DOHH2 (cell line): ENCODE measurements around the gene STAT5A.

ENCODE experiments used
- H3F3A ChIP-seq: fragments of 200-600 bp; sonication (generic), shearing (Covaris generic); 2 replicates; pipeline ENCODE4 v1.6.0; 2016; ENCODE audit warnings: antibody characterized with exemption, mild to moderate bottlenecking; ENCODE audit not compliant: control insufficient read depth, insufficient read depth
- H3K27ac ChIP-seq: fragments of 200-600 bp; sonication (generic); 2 replicates; pipeline ENCODE4 v1.5.1; 2014; ENCODE audit warnings: low read depth, mild to moderate bottlenecking, low read length, moderate library complexity
- H3K27me3 ChIP-seq: fragments of 200-600 bp; sonication (generic); 2 replicates; pipeline ENCODE4 v1.6.1; 2014; ENCODE audit warnings: mild to moderate bottlenecking, low read length, mixed read lengths; ENCODE audit not compliant: control insufficient read depth
- H3K36me3 ChIP-seq: fragments of 200-600 bp; sonication (generic); 2 replicates; pipeline ENCODE4 v1.6.1; 2014; ENCODE audit warnings: mild to moderate bottlenecking, low read length, moderate library complexity, mixed read lengths; ENCODE audit not compliant: control insufficient read depth
- H3K4me1 ChIP-seq: fragments of 200-600 bp; sonication (generic); 2 replicates; pipeline ENCODE4 v1.6.1; 2014; ENCODE audit warnings: mild to moderate bottlenecking, low read length, mixed read lengths; ENCODE audit not compliant: control insufficient read depth
- H3K4me2 ChIP-seq: fragments of 200-600 bp; sonication (generic); 2 replicates; pipeline ENCODE4 v1.6.0; 2014; ENCODE audit warnings: mild to moderate bottlenecking, low read length, moderate library complexity
- H3K4me3 ChIP-seq: fragments of 200-600 bp; sonication (generic); 2 replicates; pipeline ENCODE4 v1.5.1; 2014; ENCODE audit warnings: mild to moderate bottlenecking, low read length, mixed read lengths
- H3K79me2 ChIP-seq: fragments of 200-600 bp; sonication (generic); 2 replicates; pipeline ENCODE4 v1.6.1; 2014; ENCODE audit warnings: mild to moderate bottlenecking, low read length, mixed read lengths; ENCODE audit not compliant: control insufficient read depth
- H3K9me2 ChIP-seq: fragments of 200-600 bp; sonication (generic); replicated peaks from 2 replicates; pipeline ENCODE4 v1.6.1; 2014; ENCODE audit warnings: mild to moderate bottlenecking, low read length, mixed read lengths; ENCODE audit not compliant: control insufficient read depth
- H3K9me3 ChIP-seq: fragments of 200-600 bp; sonication (generic); 2 replicates; pipeline ENCODE4 v1.6.1; 2014; ENCODE audit warnings: antibody characterized with exemption, low read length, mixed read lengths; ENCODE audit not compliant: control insufficient read depth, insufficient read depth
- H4K20me1 ChIP-seq: fragments of 200-600 bp; sonication (generic); 2 replicates; pipeline ENCODE4 v1.6.0; 2014; ENCODE audit warnings: low read depth, mild to moderate bottlenecking, antibody characterized with exemption, low read length, moderate library complexity; ENCODE audit not compliant: control insufficient read depth, insufficient read depth
- CTCF ChIP-seq: fragments of 200-600 bp; sonication (generic); IDR thresholded peaks from one replicate; pipeline ENCODE4 v1.5.1; 2014; ENCODE audit warnings: antibody characterized with exemption, mild to moderate bottlenecking, low read depth, low read length; ENCODE audit not compliant: poor library complexity, severe bottlenecking
- EZH2phosphoT487 ChIP-seq: fragments of 200-600 bp; sonication (generic); IDR thresholded peaks from 2 replicates; pipeline ENCODE4 v1.6.1; 2017; ENCODE audit warnings: borderline replicate concordance, mild to moderate bottlenecking, antibody characterized with exemption, low read length, moderate library complexity, mixed read lengths

The STAT5A gene

GRCh38 chr17:42342242-42343008, 54.1 kb downstream of the STAT5A start:
- H3K4me1 ChIP-seq, result no peaks in the 10 kb centered on the region
- H3K9me3 ChIP-seq, result no peaks in the 10 kb centered on the region
- no peaks in the 10 kb centered on the region for H3K9me2 ChIP-seq
- H4K20me1 ChIP-seq, result no peaks in the 10 kb centered on the region
- H3K4me3 ChIP-seq, result no peak overlapping the region
- TF ChIP-seq CTCF (no peak), EZH2phosphoT487 (no peak)
- no peak overlapping the region for H3K4me2 ChIP-seq
- no peaks in the 10 kb centered on the region for H3K36me3 ChIP-seq
- H3K27me3 ChIP-seq, result no peaks in the 10 kb centered on the region
- no peak overlapping the region for H3K27ac ChIP-seq
- no peaks in the 10 kb centered on the region for H3F3A ChIP-seq
- no peaks in the 10 kb centered on the region for H3K79me2 ChIP-seq

- H3K4me2 ChIP-seq, result no peak overlapping the region
- no peaks in the 10 kb centered on the region for H3K9me3 ChIP-seq
- no peak overlapping the region for H3K27ac ChIP-seq
- H3K27me3 ChIP-seq, result no peaks in the 10 kb centered on the region
- TF ChIP-seq EZH2phosphoT487 (no peak), CTCF (no peak)
- H3K4me1 ChIP-seq, result no peaks in the 10 kb centered on the region
- no peaks in the 10 kb centered on the region for H3K36me3 ChIP-seq
- H3K9me2 ChIP-seq, result no peaks in the 10 kb centered on the region
- no peak overlapping the region for H3K4me3 ChIP-seq
- H3K79me2 ChIP-seq, result no peaks in the 10 kb centered on the region
- H3F3A ChIP-seq, result no peaks in the 10 kb centered on the region
- H4K20me1 ChIP-seq, result no peaks in the 10 kb centered on the region
Measured at GRCh38 chr17:42345396-42346073, 57.2 kb downstream of the STAT5A start.

- Histone ChIP-seq H3F3A (no peaks in the 10 kb centered on the region), H3K4me2 (no peak overlapping the region), H3K4me1 (no peaks in the 10 kb centered on the region), H3K9me3 (no peaks in the 10 kb centered on the region), H3K27ac (no peak overlapping the region), H3K79me2 (no peaks in the 10 kb centered on the region), H3K4me3 (no peak overlapping the region), H3K27me3 (no peaks in the 10 kb centered on the region), H3K9me2 (no peaks in the 10 kb centered on the region), H3K36me3 (no peaks in the 10 kb centered on the region), H4K20me1 (no peaks in the 10 kb centered on the region)
- TF ChIP-seq EZH2phosphoT487 (no peak), CTCF (no peak)
Measured at GRCh38 chr17:42346481-42346880, 58.2 kb downstream of the STAT5A start.
